Lower lobe of right lung (tissue), 2 donors: ENCODE results near the gene TACC2. TPM values are rescaled to one million over a fixed set of nuclear protein-coding genes. Genes with fewer than 3 reads are reported as not detected.

ENCODE experiments used
- ATAC-seq, 2 donors: fragments of 200-7000 bp; cut with Tn5 transposase; one replicate each; pipeline ENCODE4 v1.9.1; 2020 to 2022; ENCODE audit warnings: mild to moderate bottlenecking in 2 of 2, moderate library complexity in 2 of 2
- DNase-seq: peaks from one replicate; pipeline ENCODE4 v3.0.0-alpha.2; 2020
- H3K27ac ChIP-seq: fragments of 200-600 bp; one replicate; pipeline ENCODE4 v1.8.0; 2022
- H3K27me3 ChIP-seq: fragments of 200-600 bp; one replicate; pipeline ENCODE4 v1.8.0; 2022; ENCODE audit warnings: low read depth
- H3K36me3 ChIP-seq: fragments of 200-600 bp; one replicate; pipeline ENCODE4 v1.8.0; 2022; ENCODE audit warnings: mild to moderate bottlenecking
- H3K4me1 ChIP-seq: fragments of 200-600 bp; one replicate; pipeline ENCODE4 v1.8.0; 2022
- H3K4me3 ChIP-seq: fragments of 200-600 bp; one replicate; pipeline ENCODE4 v1.8.0; 2022; ENCODE audit warnings: mild to moderate bottlenecking
- H3K9me3 ChIP-seq: fragments of 200-600 bp; one replicate; pipeline ENCODE4 v1.8.0; 2022
- intact Hi-C: fragments of 100-400 bp; cut with DNase I; formaldehyde crosslinking; loops from one replicate; pipeline ENCODE4 v1.11.0; 2022
- total RNA-seq: library from RNA; stranded (reverse); fragmentation: NEBNext Ultra II Directional; extraction: Animal tissue kit (Norgen Biotek cat#: 25700); gene quantifications from one replicate; pipeline ENCODE4 v1.2.1, GENCODE V29; 2021
- TF ChIP-seq, protein P1 (sequence below): fragments of 200-600 bp; IDR thresholded peaks from one replicate; pipeline ENCODE4 v1.8.0; 2022; ENCODE audit warnings: antibody characterized with exemption, mild to moderate bottlenecking
- donor health status: DM: no; HTN: yes; CAD: no; lungs with severe emphysema.

Gene TACC2
- total RNA-seq, 1 donor from 2014 or later, result 141 TPM

DNA sequence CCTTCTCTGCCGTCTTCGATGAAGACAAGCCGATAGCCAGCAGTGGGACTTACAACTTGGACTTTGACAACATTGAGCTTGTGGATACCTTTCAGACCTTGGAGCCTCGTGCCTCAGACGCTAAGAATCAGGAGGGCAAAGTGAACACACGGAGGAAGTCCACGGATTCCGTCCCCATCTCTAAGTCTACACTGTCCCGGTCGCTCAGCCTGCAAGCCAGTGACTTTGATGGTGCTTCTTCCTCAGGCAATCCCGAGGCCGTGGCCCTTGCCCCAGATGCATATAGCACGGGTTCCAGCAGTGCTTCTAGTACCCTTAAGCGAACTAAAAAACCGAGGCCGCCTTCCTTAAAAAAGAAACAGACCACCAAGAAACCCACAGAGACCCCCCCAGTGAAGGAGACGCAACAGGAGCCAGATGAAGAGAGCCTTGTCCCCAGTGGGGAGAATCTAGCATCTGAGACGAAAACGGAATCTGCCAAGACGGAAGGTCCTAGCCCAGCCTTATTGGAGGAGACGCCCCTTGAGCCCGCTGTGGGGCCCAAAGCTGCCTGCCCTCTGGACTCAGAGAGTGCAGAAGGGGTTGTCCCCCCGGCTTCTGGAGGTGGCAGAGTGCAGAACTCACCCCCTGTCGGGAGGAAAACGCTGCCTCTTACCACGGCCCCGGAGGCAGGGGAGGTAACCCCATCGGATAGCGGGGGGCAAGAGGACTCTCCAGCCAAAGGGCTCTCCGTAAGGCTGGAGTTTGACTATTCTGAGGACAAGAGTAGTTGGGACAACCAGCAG lies 221.7 kb downstream of the TACC2 start:
- TF ChIP-seq, protein P1, sequence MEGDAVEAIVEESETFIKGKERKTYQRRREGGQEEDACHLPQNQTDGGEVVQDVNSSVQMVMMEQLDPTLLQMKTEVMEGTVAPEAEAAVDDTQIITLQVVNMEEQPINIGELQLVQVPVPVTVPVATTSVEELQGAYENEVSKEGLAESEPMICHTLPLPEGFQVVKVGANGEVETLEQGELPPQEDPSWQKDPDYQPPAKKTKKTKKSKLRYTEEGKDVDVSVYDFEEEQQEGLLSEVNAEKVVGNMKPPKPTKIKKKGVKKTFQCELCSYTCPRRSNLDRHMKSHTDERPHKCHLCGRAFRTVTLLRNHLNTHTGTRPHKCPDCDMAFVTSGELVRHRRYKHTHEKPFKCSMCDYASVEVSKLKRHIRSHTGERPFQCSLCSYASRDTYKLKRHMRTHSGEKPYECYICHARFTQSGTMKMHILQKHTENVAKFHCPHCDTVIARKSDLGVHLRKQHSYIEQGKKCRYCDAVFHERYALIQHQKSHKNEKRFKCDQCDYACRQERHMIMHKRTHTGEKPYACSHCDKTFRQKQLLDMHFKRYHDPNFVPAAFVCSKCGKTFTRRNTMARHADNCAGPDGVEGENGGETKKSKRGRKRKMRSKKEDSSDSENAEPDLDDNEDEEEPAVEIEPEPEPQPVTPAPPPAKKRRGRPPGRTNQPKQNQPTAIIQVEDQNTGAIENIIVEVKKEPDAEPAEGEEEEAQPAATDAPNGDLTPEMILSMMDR, result no peak
- Histone ChIP-seq H3K27me3 (no peaks in the 10 kb centered on the region), H3K4me3 (no peak overlapping the region), H3K4me1 (no peaks in the 10 kb centered on the region), H3K36me3 (peaks cover 67% of the 10 kb centered on the region), H3K27ac (no peak overlapping the region), H3K9me3 (no peaks in the 10 kb centered on the region)
- no peak for ATAC-seq
- DNase-seq, result no peak
- intact Hi-C loops, result no loop called here

DNA sequence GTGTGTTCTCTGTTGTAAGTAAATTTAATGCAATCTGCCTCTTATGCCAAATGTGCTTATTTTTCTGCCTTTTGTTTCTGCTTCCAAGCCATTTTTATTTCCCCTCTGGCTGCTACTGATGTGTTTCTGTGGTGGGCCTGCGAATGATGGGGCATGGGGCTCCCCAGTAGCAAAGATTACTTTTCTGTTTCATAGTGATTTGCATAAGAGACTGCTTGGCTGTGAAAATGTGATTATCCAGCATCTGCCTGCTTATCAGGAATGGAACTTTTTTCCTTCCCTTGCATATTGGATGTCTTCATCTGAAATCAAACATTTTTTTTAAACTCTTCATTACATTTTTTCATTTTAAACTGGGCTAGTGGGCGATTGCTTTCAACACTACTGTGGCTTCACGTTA lies 224.4 kb downstream of the TACC2 start:
- H3K9me3 ChIP-seq, result no peaks in the 10 kb centered on the region
- no peak overlapping the region for H3K27ac ChIP-seq
- no peak overlapping the region for H3K4me3 ChIP-seq
- H3K36me3 ChIP-seq, result peaks cover 85% of the 10 kb centered on the region
- no peaks in the 10 kb centered on the region for H3K4me1 ChIP-seq
- TF ChIP-seq, protein P1, result no peak
- intact Hi-C loops, result no loop called here
- ATAC-seq (no peak), DNase-seq (no peak)
- H3K27me3 ChIP-seq, result no peaks in the 10 kb centered on the region

DNA sequence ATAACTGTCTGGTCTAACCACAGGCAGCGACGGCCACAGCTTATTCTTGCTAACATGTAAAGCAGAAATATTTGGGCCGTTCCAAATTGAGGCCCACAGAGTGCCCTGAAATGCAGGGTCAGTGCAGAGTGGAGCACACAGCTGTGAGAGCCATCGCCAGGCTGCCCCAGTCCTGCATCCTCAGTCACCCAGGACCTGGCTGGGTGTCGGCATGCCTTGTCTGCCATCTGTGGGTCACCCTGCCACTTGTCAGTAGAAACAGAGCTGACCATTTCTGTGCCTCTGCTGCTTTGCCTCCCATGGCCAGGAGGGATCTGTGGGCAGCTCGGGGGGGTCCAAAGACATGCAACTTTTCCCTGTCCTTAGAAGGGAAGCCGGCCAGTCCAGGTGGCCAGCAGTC lies 224.8 kb downstream of the TACC2 start:
- ATAC-seq (no peak), DNase-seq (no peak)
- intact Hi-C loops, result no loop called here

DNA sequence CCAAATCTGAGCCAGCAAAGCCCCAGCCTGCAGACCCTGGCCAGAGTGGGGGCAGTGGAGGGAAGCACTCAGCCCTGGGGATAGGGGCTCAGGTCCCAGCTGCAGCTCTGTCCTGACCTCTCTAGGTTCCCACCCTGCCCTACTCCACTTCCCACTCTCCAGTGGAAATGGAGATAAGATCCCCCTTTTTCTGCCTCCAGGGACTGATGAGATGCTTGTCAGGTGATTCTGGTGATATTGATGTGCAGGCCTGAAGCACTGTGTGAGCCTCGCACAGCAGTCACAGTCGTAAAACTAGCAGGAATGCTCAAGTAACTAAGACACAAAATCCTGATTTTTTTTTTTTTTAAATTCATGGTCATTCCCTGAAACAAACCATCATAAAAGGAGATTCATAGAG lies 227.1 kb downstream of the TACC2 start:
- DNase-seq, result no peak
- no peaks in the 10 kb centered on the region for H3K27me3 ChIP-seq
- H3K4me1 ChIP-seq, result no peaks in the 10 kb centered on the region
- no peak for ATAC-seq
- TF ChIP-seq, protein P1, result no peak
- intact Hi-C loops, result no loop called here
- peaks cover 95% of the 10 kb centered on the region for H3K36me3 ChIP-seq
- no peak overlapping the region for H3K4me3 ChIP-seq
- H3K27ac ChIP-seq, result no peak overlapping the region
- no peaks in the 10 kb centered on the region for H3K9me3 ChIP-seq

More for the DNA sequence above, 224.8 kb downstream of the TACC2 start:
- Histone ChIP-seq H3K4me1 (no peaks in the 10 kb centered on the region), H3K27me3 (no peaks in the 10 kb centered on the region), H3K27ac (no peak overlapping the region), H3K4me3 (no peak overlapping the region), H3K36me3 (peaks cover 89% of the 10 kb centered on the region), H3K9me3 (no peaks in the 10 kb centered on the region)
- TF ChIP-seq, protein P1, result no peak

DNA sequence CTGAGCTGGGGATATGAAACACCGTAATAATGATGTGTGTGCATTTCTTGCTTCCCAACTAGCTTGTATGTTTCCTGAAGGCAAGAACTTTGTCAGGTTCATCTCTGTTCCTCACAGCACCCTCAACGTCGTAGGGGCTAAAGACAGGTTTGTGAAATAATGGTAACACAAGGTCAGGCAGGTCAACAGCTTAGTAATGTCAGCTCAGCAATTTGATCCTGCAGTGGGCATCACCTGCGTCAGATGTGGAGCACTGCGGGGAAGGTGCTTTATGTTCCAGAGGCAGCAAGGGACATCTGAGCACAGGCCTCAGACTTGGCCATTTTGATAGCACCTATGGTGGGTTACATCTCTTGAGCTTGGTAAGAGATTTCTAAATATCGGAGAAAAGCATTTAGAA lies 230.4 kb downstream of the TACC2 start:
- ATAC-seq (no peak), DNase-seq (no peak)
- H3K4me1 ChIP-seq, result no peaks in the 10 kb centered on the region
- no peak overlapping the region for H3K4me3 ChIP-seq
- H3K27ac ChIP-seq, result no peak overlapping the region
- H3K27me3 ChIP-seq, result no peaks in the 10 kb centered on the region
- TF ChIP-seq, protein P1, result no peak
- peaks cover 98% of the 10 kb centered on the region for H3K36me3 ChIP-seq
- H3K9me3 ChIP-seq, result no peaks in the 10 kb centered on the region
- intact Hi-C loops, result no loop called here
